ENCODE measurements around the gene VWC2L. TPM values are rescaled to one million over a fixed set of nuclear protein-coding genes. Genes with fewer than 3 reads are reported as not detected.

Gene VWC2L
- total and polyA plus RNA-seq, 2 donors (not counting 1 experiment from before 2014, with no cell fraction given): not detected

- no peak overlapping the region for H2AFZ ChIP-seq (ENCODE audit: insufficient read depth, low read depth, low read length, poor library complexity, severe bottlenecking)
- no peaks in the 10 kb centered on the region for H3K27me3 ChIP-seq (replicated peaks in 1 of 4; ENCODE audit: control extremely low read depth in 1 of 4, control insufficient read depth in 3 of 4, insufficient read depth in 4 of 4, low read length in 3 of 4)
- H3K36me3 ChIP-seq (replicated peaks in 1 of 2; ENCODE audit: control extremely low read depth in 1 of 2, control insufficient read depth in 1 of 2, extremely low read depth in 1 of 2, insufficient read depth in 2 of 2, low read length in 1 of 2): no peaks in the 10 kb centered on the region
- 89% methylated on average over 1 of the region's 1 CpG for WGBS (ENCODE audit: insufficient coverage)
- intact Hi-C loops (cut with micrococcal nuclease): no loop called here
- H3K4me1 ChIP-seq (ENCODE audit: control insufficient read depth in 2 of 2, insufficient read depth in 2 of 2, low read length in 2 of 2): no peaks in the 10 kb centered on the region
- ATAC-seq (ENCODE audit: low read depth): no peak
- no peaks in the 10 kb centered on the region for H3K4me1 Mint-ChIP-seq
- ChIA-PET CTCF (interaction anchor here (0.9 kb wide), 1 partner anchor 10 kb away, joined by 3 read pairs; no protein-coding TSS in a partner anchor), POLR2A (no interaction called here)
- H3K4me2 ChIP-seq (replicated peaks; ENCODE audit: low read depth, low read length, poor library complexity, severe bottlenecking): no peak overlapping the region
- H3K9me3 Mint-ChIP-seq (ENCODE audit: insufficient read depth): no peaks in the 10 kb centered on the region
- no peak overlapping the region for H3K4me3 ChIP-seq (ENCODE audit: control extremely low read depth in 1 of 5, extremely low read depth in 1 of 5, insufficient read depth in 1 of 5, low read depth in 2 of 5, low read length in 4 of 5)
- no peak for DNase-seq
- no peaks in the 10 kb centered on the region for H3K9me3 ChIP-seq (ENCODE audit: control extremely low read depth in 1 of 3, control insufficient read depth in 2 of 3, insufficient read depth in 1 of 3, low read length in 2 of 3)
- H3K27me3 Mint-ChIP-seq: no peaks in the 10 kb centered on the region
- H3K27ac Mint-ChIP-seq: no peak overlapping the region
- no peak overlapping the region for H3K27ac ChIP-seq (ENCODE audit: low read length in 2 of 2)
- TF ChIP-seq CTCF (IDR thresholded peaks at IDR 0.05) (no peak), EZH2 (IDR thresholded peaks at IDR 0.05; ENCODE audit: borderline replicate concordance, insufficient read depth, low read depth, low read length, poor library complexity, severe bottlenecking) (no peak)
- no peaks in the 10 kb centered on the region for H4K20me1 ChIP-seq (ENCODE audit: control insufficient read depth, insufficient read depth, low read length, poor library complexity, severe bottlenecking)
- H3K9ac ChIP-seq (ENCODE audit: low read length): no peak overlapping the region
- no peaks in the 10 kb centered on the region for H3K79me2 ChIP-seq (ENCODE audit: control insufficient read depth, insufficient read depth, low read length)
- H3K4me3 Mint-ChIP-seq: no peak overlapping the region
Measured at GRCh38 chr2:214593727-214594126, 182.9 kb downstream of the VWC2L start.

- no peak for ATAC-seq (ENCODE audit: low read depth)
- CTCF ChIA-PET: no interaction called here
- Mint-ChIP-seq H3K27ac (no peak overlapping the region), H3K9me3 (ENCODE audit: insufficient read depth) (no peaks in the 10 kb centered on the region), H3K27me3 (no peaks in the 10 kb centered on the region), H3K4me1 (no peaks in the 10 kb centered on the region), H3K4me3 (no peak overlapping the region)
- no CpG with 5 or more reads among the region's 2 CpGs for WGBS (ENCODE audit: insufficient coverage)
- Histone ChIP-seq H3K9ac (ENCODE audit: low read length) (no peak overlapping the region), H3K79me2 (ENCODE audit: control insufficient read depth, insufficient read depth, low read length) (no peaks in the 10 kb centered on the region), H4K20me1 (ENCODE audit: control insufficient read depth, insufficient read depth, low read length, poor library complexity, severe bottlenecking) (no peaks in the 10 kb centered on the region), H3K4me1 (ENCODE audit: control insufficient read depth in 2 of 2, insufficient read depth in 2 of 2, low read length in 2 of 2) (no peaks in the 10 kb centered on the region), H3K4me2 (replicated peaks; ENCODE audit: low read depth, low read length, poor library complexity, severe bottlenecking) (no peak overlapping the region), H3K4me3 (ENCODE audit: control extremely low read depth in 1 of 5, extremely low read depth in 1 of 5, insufficient read depth in 1 of 5, low read depth in 2 of 5, low read length in 4 of 5) (no peak overlapping the region), H3K27me3 (replicated peaks in 1 of 4; ENCODE audit: control extremely low read depth in 1 of 4, control insufficient read depth in 3 of 4, insufficient read depth in 4 of 4, low read length in 3 of 4) (no peaks in the 10 kb centered on the region), H3K9me3 (ENCODE audit: control extremely low read depth in 1 of 3, control insufficient read depth in 2 of 3, insufficient read depth in 1 of 3, low read length in 2 of 3) (no peaks in the 10 kb centered on the region), H3K36me3 (replicated peaks in 1 of 2; ENCODE audit: control extremely low read depth in 1 of 2, control insufficient read depth in 1 of 2, extremely low read depth in 1 of 2, insufficient read depth in 2 of 2, low read length in 1 of 2) (no peaks in the 10 kb centered on the region), H3K27ac (ENCODE audit: low read length in 2 of 2) (no peak overlapping the region), H2AFZ (ENCODE audit: insufficient read depth, low read depth, low read length, poor library complexity, severe bottlenecking) (no peak overlapping the region)
- POLR2A ChIA-PET: no interaction called here
- DNase-seq: no peak
- TF ChIP-seq EZH2 (IDR thresholded peaks at IDR 0.05; ENCODE audit: borderline replicate concordance, insufficient read depth, low read depth, low read length, poor library complexity, severe bottlenecking) (no peak), CTCF (IDR thresholded peaks at IDR 0.05) (no peak)
- intact Hi-C loops (cut with micrococcal nuclease): no loop called here
Measured at GRCh38 chr2:214601852-214602633, 191.2 kb downstream of the VWC2L start.

Measured in B cell (primary cell).